ENCODE data around the gene EDNRB.

The EDNRB gene

DNA sequence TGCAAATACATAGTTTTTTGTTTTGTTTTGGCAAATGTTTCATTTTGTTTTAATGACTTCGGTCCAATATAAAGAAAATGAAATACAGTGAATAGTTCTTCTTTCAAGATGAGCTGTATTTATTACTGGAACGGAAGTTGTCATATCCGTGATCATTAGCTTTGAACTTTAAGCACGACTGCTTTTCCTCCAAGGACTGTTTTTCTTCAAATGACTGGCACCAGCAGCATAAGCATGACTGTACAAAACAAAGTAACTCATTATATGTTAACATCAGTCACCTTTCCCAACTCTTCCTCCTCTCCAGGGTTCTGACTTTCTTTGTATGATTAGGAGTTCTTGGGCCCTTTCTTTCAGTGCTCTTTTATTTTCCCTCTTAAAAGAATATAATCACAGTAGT lies 20.5 kb downstream of the EDNRB start:
- Histone ChIP-seq H3K4me3 (no peak overlapping the region), H3K27ac (no peak overlapping the region)
- no peak for DNase-seq (ENCODE audit: low spot score)
- TF ChIP-seq, protein P1, sequence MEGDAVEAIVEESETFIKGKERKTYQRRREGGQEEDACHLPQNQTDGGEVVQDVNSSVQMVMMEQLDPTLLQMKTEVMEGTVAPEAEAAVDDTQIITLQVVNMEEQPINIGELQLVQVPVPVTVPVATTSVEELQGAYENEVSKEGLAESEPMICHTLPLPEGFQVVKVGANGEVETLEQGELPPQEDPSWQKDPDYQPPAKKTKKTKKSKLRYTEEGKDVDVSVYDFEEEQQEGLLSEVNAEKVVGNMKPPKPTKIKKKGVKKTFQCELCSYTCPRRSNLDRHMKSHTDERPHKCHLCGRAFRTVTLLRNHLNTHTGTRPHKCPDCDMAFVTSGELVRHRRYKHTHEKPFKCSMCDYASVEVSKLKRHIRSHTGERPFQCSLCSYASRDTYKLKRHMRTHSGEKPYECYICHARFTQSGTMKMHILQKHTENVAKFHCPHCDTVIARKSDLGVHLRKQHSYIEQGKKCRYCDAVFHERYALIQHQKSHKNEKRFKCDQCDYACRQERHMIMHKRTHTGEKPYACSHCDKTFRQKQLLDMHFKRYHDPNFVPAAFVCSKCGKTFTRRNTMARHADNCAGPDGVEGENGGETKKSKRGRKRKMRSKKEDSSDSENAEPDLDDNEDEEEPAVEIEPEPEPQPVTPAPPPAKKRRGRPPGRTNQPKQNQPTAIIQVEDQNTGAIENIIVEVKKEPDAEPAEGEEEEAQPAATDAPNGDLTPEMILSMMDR (IDR thresholded peaks at IDR 0.05): no peak

DNA sequence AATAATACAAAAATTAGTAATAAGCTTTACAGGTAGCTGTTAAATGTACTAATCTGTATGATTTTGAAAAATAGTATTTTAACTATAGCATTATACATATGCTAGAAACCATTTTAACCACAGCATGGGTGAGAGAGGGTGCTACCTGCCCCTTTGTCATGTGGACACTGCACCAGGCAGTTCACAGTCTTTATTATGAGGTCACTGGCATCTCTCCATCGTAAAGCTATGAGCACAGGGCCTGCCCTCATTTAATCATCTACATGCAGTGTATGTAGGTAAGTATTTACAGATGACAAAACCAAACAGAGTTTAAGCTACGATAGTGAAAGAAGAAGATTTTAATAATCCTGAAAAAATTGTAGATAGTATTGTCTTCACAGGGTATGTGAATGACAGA lies 21.7 kb downstream of the EDNRB start:
- DNase-seq (ENCODE audit: low spot score): no peak
- H3K27ac ChIP-seq: peak overlapping the region; percentile 54 to 56
- H3K4me3 ChIP-seq: no peak overlapping the region
- TF ChIP-seq, protein P1 (IDR thresholded peaks at IDR 0.05): no peak

DNA sequence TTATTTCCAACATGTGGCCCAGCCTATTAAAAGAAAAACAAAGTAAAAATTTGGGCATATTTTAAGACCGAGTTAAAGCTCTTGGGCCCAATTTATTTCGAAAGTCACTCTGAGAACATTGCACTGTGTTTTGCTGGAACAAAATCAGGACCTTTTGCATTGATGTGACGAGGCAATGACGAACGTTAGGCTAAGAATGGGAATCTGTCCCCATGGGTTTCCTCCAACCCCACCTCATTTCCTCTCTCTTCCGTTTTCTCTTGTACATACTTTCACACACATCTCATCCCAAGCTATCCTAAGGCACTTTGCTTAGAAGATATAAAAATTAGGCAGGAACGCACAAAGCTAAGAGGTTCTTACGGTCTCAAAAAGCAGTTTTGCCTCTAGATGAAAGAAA lies 22.1 kb downstream of the EDNRB start:
- peak overlapping the region; percentile 54 to 56 for H3K27ac ChIP-seq
- TF ChIP-seq, protein P1 (IDR thresholded peaks at IDR 0.05): no peak
- no peak for DNase-seq (ENCODE audit: low spot score)
- peak overlapping the region; percentile 35 for H3K4me3 ChIP-seq

DNA sequence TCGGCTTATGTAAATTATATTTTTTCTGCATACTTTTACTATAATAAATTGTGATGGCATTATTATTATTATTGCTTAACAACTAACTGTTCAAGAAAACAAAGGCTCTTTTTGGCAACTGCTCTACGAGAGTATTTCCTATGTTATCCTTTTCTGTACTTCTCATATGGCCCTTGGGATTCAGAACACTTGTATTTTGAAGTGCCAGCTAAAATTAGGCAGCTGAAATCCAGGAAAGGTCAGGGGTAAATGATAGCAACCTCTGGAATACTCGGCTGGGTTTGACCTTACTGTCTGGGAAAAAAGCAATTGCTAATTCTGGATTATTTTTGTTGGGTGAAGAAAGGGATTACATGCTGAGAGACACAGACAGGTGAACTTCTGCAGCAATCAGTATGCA lies 23.9 kb downstream of the EDNRB start:
- Histone ChIP-seq H3K27ac (no peak overlapping the region), H3K4me3 (no peak overlapping the region)
- TF ChIP-seq, protein P1 (IDR thresholded peaks at IDR 0.05): no peak
- no peak for DNase-seq (ENCODE audit: low spot score)

DNA sequence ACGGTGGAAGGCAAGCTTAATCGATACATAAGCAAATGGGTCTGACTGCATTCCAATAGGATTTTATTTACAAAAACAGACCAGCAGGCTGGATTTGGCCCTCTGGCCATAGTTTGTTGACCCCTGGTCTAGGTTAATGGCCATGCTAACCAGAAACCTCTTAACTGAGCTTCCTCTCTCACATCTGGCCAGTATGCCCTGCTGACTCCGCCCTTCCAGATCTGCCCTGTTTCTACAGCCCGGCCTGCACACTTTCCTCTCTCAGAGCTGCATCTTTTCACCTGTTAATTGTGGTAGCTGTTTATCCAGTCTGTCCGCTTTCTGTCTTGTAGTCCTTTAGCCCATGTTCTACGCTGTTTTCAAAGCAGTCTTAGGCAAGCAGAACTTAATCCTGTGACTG lies 25.6 kb downstream of the EDNRB start:
- TF ChIP-seq, protein P1 (IDR thresholded peaks at IDR 0.05): no peak

DNA sequence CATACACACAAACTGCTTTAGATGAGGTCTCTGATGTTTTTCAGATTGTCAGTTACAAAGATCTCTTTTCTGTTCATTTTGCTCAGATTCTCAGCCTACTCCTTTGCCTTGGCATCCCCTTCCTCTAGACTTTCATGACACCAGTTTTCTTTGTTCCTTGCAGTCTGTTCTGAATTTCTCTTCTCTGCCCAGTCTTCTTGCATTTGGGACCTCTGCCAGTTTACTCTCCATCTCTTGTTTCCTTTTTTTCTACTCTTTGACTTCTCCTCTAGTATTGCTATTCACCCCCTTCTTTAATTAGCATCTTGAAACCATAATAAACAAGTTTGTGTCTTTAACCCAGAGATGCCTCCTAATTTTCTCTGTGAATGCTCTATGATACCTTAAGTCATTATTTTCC lies 26.1 kb downstream of the EDNRB start:
- Histone ChIP-seq H3K27ac (no peak overlapping the region), H3K4me3 (no peak overlapping the region)
- no peak for DNase-seq (ENCODE audit: low spot score)
- TF ChIP-seq, protein P1 (IDR thresholded peaks at IDR 0.05): no peak

More for the DNA sequence above, 25.6 kb downstream of the EDNRB start:
- no peak overlapping the region for H3K4me3 ChIP-seq
- H3K27ac ChIP-seq: no peak overlapping the region
- no peak for DNase-seq (ENCODE audit: low spot score)

DNA sequence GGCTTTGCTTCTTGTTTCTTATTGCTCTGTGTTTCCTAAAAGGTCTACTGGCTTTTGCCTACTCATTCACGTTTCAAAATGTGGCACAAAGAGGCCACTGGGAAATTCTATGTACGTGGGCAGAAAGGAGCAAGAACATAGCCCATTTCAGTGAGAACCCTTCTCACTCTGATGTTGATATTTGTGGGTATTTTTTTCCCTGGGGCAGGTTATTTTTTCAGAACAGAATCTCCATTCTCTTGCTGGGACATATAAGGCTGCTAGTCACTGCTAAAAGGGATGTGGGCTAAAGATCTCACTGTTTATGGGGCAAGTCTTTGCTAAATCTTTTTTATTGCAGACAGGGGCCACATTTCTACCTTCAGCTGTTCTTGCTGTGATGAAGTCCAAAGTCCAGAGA lies 27.1 kb downstream of the EDNRB start:
- Histone ChIP-seq H3K4me3 (no peak overlapping the region), H3K27ac (no peak overlapping the region)
- TF ChIP-seq, protein P1 (IDR thresholded peaks at IDR 0.05): no peak
- DNase-seq (ENCODE audit: low spot score): no peak

Data from coronary artery (tissue), 2 donors.